PC-9 (cell line): ENCODE results near the gene ANKFN1.

ENCODE experiments used
- CTCF ChIP-seq: fragments of 200-600 bp; sonication (generic); conservative IDR thresholded peaks from 2 replicates; pipeline ENCODE4 v1.6.1; 2017; ENCODE audit warnings: mixed run types, antibody characterized with exemption, mild to moderate bottlenecking, moderate library complexity
- EZH2 ChIP-seq: fragments of 200-600 bp; sonication (generic); IDR thresholded peaks from 2 replicates; pipeline ENCODE4 v1.8.0; 2017; ENCODE audit warnings: antibody characterized with exemption, low read depth

- TF ChIP-seq CTCF (no peak), EZH2 (no peak)
Observed at GRCh38 chr17:56130026-56130425, 23.2 kb upstream of the ANKFN1 start.
